AG09319 (cell line): ENCODE measurements around the gene CRY1.

Experiments used
- DNase-seq: peaks from one replicate; pipeline ENCODE4 v3.0.0-alpha.2; 2010; ENCODE audit warnings: low read depth; ENCODE audit errors: extremely low read depth
- TF ChIP-seq, protein P1 (sequence below): IDR thresholded peaks from 2 replicates; pipeline ENCODE4 v1.5.1; 2011; ENCODE audit warnings: low read depth, mild to moderate bottlenecking, inconsistent platforms, low read length, moderate library complexity

The CRY1 gene

DNA sequence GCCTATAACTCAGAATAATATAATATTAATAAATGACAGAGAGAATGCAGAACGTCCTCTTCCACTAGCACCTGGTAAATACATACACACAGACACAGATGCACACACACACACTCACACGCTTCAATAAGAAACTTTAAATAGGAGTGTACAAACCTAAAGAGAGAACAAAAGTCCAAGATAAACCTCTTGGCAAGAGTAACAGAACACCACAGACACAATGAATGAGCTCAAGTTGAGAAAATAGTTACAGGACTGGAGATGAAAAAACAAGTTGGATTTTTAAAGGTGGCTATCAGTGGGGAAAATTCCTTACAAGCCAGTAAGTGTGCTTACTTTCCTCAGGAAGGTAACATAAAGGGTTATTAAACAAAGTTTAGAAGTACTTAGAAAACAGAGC lies 35.2 kb downstream of the CRY1 start:
- no peak for DNase-seq
- TF ChIP-seq, protein P1, sequence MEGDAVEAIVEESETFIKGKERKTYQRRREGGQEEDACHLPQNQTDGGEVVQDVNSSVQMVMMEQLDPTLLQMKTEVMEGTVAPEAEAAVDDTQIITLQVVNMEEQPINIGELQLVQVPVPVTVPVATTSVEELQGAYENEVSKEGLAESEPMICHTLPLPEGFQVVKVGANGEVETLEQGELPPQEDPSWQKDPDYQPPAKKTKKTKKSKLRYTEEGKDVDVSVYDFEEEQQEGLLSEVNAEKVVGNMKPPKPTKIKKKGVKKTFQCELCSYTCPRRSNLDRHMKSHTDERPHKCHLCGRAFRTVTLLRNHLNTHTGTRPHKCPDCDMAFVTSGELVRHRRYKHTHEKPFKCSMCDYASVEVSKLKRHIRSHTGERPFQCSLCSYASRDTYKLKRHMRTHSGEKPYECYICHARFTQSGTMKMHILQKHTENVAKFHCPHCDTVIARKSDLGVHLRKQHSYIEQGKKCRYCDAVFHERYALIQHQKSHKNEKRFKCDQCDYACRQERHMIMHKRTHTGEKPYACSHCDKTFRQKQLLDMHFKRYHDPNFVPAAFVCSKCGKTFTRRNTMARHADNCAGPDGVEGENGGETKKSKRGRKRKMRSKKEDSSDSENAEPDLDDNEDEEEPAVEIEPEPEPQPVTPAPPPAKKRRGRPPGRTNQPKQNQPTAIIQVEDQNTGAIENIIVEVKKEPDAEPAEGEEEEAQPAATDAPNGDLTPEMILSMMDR: no peak

DNA sequence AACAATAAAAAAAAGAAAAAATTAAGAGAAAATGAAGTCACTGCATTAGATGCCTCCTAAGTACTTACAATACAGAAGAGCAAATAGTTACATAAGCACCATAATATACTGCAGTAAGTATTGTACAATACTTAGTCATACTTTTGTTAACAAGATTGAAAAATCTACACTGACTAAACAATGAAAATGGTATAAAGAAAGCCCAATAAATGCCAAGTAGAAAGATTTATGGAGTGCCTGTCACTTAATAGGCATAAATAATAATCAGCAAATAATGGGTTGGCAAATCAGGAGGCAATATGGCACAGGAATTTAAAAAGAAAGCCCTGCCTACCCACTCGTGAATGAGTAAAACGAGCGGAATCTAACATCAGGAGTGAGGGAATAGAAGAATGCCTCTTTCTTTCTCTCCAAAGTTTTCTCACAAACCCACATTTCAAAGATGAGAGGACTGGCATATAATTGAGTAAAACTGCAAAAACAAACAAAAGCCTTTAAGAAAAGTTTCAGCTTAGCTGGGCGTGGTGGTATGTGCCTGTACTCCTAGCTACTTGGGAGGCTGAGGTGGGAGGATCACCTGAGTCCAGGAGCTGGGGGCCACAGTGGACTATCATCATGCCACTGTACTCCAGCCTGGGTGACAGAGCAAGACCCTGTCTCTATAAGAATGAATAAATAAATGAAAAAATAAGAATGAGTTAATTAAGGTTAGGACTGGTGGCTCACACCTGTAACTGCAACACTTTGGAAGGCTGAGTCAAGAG lies 36.1 kb downstream of the CRY1 start:
- DNase-seq: no peak
- TF ChIP-seq, protein P1: no peak

DNA sequence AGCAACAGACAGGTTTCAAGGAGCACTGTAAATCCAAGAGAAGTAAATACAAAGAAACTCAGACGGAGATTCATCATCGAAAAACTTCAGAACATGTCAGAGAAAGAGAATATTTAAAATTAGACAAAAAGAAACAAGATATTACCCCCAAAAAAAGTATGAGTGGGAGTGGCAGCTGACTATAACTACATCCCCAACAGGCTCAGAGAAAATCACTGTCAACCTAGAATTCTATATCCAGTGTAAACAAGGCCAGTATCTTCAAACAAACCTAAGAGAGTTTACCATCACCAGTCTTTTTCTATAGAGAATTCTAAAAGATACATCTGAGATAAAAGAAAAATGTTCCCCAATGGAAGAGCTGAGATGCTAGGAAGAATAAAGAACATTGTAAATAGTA lies 39.6 kb downstream of the CRY1 start:
- no peak for DNase-seq
- TF ChIP-seq, protein P1: no peak

DNA sequence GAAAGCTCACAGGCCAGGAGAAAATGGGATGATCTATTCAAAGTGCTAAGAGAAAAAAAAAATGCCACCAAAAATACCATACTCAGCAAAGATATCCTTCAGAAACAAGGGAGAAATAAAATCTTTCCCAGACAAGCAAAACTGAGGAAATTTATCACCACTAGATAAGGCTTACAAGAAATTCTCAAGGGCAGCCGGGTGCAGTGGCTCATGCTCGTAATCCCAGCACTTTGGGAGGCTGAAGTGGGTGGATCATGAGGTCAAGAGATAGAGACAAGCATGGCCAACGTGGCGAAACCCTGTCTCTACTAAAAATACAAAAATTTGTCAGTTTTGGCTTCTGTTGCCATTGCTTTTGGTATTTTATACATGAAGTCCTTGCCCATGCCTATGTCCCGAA lies 48.2 kb downstream of the CRY1 start:
- no peak for DNase-seq
- TF ChIP-seq, protein P1: no peak

DNA sequence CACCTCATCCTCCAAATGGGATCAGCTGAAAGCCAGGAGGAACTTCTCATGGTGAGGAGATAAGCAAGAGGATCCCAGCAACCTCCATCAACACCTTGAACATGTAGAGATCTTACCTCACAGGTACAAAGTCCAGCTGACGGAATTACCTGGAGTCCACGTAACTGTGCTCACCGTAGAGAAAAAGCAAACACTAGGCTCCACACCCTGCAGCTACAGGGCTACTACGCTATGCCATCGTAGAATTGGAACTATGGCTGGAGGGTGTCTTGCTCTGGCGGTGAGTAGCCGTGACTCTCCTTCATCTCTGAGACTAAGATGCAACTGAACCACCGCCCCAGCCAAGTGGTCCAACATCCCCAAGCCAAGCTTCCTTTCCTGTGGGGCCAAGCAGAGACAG lies 50.5 kb downstream of the CRY1 start:
- TF ChIP-seq, protein P1: no peak
- no peak for DNase-seq

DNA sequence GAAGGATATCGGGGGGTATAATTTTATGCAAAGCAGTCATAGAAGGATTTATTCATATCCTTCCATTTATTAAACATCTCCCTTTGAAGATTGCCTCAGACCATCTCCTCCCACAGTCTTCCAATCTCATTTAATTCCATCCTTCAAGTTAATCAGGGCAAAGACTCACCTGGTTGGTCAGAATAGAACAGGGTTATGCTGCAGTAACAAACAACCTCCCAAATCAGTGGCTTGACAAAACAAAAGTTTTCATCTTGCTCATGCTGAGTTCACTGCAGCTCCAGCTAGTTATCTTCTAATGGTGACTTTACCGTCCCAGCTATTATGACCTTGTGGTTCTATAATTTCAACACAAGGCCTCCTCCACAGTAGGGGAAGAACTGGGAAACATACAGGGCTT lies 57.6 kb downstream of the CRY1 start:
- TF ChIP-seq, protein P1: no peak
- DNase-seq: no peak

DNA sequence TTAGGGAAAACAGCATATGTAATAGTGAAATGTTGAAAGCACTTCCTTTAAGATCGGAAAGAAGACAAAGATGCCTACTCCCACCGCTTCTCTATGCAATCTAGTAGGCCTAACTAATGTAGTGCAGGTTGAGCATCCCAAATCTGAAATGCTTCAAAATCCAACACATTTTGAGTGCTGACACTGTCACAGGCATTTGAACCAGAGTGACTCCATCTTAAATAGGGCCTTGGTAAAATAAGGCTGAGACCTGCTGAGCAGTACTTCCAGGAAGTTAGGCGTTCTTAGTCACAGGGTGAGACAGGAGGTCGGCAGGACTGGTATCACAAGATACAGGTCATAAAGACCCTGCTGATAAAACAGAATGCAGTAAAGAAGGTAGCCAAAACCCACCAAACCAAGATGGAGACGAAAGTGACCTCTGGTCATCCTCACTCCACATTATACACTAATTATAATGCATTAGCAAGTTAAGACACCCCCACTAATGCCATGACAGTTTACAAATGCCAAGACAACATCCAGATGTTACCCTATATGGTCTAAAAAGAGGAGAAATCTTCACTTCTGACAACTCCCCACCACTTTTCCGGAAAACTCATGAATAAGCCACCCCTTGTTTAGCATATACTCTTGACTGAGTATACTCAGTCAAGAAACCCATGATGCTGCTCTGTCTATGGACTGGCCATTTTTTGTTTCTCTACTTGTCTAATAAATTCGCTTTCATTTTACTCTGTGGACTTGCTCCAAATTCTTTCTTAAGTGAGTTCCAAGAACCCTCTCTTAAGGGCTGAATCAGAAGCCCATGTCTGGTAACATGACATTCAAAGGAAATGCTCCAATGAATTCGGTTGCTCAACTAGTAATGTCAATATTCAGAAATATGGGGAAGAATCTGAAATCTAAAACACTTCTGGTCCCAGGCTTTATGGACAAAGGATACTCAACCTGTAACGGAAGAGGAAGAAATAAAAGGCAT lies 59.3 kb downstream of the CRY1 start:
- TF ChIP-seq, protein P1: no peak
- no peak for DNase-seq
